ENCODE data around the gene TOMM40. TPM values are rescaled to one million over a fixed set of nuclear protein-coding genes. Genes with fewer than 3 reads are reported as not detected.

TOMM40 gene
- total RNA-seq: 29.4 TPM

GRCh38 chr19:44891016-44891882 is at the start of gene TOMM40:
Gene TOMM40 (plus strand): TSS chr19:44891254. CDS start chr19:44891416, 162 bp downstream.

GRCh38 chr19:44845612-44846454 is 45.2 kb upstream of the TOMM40 start, which contains the start of gene NECTIN2:
Gene NECTIN2 (plus strand): TSS chr19:44846297. CDS start chr19:44846526, 229 bp downstream.

GRCh38 chr19:44905437-44906160 is 14.5 kb downstream of the TOMM40 start, which contains the start of gene APOE:
Gene APOE (plus strand): TSS chr19:44905796. CDS start chr19:44906625, 829 bp downstream.

GRCh38 chr19:44914433-44915206 is 23.6 kb downstream of the TOMM40 start, which contains the start of gene APOC1:
Gene APOC1 (plus strand): TSS chr19:44914608. CDS start chr19:44914892, 284 bp downstream.

GRCh38 chr19:44942067-44942571 is 51.1 kb downstream of the TOMM40 start, which contains the start of gene APOC4:
Gene APOC4 (plus strand): TSS chr19:44942237. CDS start chr19:44942278, 41 bp downstream.

Other genes starting within 250 kb of the TOMM40 start
- 55.7 TPM for gene PVR, start 247.3 kb upstream of the TOMM40 start, total RNA-seq
- gene CEACAM19, start 219.8 kb upstream of the TOMM40 start, total RNA-seq: 5.3 TPM
- not detected for gene CEACAM16, start 192.1 kb upstream of the TOMM40 start, total RNA-seq
- not detected for gene BCL3, start 142.5 kb upstream of the TOMM40 start, total RNA-seq
- gene CBLC, start 113.4 kb upstream of the TOMM40 start, total RNA-seq: not detected
- gene BCAM, start 82.2 kb upstream of the TOMM40 start, total RNA-seq: 3.4 TPM
- 23.8 TPM for gene NECTIN2, start 45.0 kb upstream of the TOMM40 start, total RNA-seq
- gene APOE, start 14.5 kb downstream of the TOMM40 start, total RNA-seq: 51.3 TPM
- gene APOC1, start 23.4 kb downstream of the TOMM40 start, total RNA-seq: 0.94 TPM
- not detected for gene APOC4, start 51.0 kb downstream of the TOMM40 start, total RNA-seq
- not detected for gene APOC2, start 54.8 kb downstream of the TOMM40 start, total RNA-seq
- gene CLPTM1, start 64.1 kb downstream of the TOMM40 start, total RNA-seq: 64.5 TPM
- gene RELB, start 110.2 kb downstream of the TOMM40 start, total RNA-seq: 0.63 TPM
- gene CLASRP, start 147.8 kb downstream of the TOMM40 start, total RNA-seq: 22.2 TPM
- not detected for gene ZNF296, start 185.2 kb downstream of the TOMM40 start, total RNA-seq
- gene GEMIN7, start 188.0 kb downstream of the TOMM40 start, total RNA-seq: 12.5 TPM
- 26.0 TPM for gene PPP1R37, start 201.9 kb downstream of the TOMM40 start, total RNA-seq